H1 (cell line): ENCODE measurements around the gene SPOP.

Experiments used
- CEBPB ChIP-seq: IDR thresholded peaks from 2 replicates; pipeline ENCODE4 v1.6.1; 2012; ENCODE audit warnings: low read depth, low read length
- CREB1 ChIP-seq: IDR thresholded peaks from 2 replicates; pipeline ENCODE4 v1.6.1; 2012; ENCODE audit warnings: inconsistent platforms
- EP300 ChIP-seq, 2 experiments: IDR thresholded peaks; 1 replicate in 1 of 2; 2 replicates in 1 of 2; pipeline ENCODE4 v1.6.1; 2011 to 2012; ENCODE audit warnings: low read depth in 2 of 2, low read length in 2 of 2, mild to moderate bottlenecking in 2 of 2, borderline replicate concordance in 1 of 2, inconsistent platforms in 1 of 2, moderate library complexity in 1 of 2
- EZH2 ChIP-seq: fragments of 200-600 bp; sonication (generic); IDR thresholded peaks from 2 replicates; pipeline ENCODE4 v1.7.1; 2012; ENCODE audit warnings: low read depth, mild to moderate bottlenecking, moderate library complexity, low read length, inconsistent platforms; ENCODE audit not compliant: severe bottlenecking
- POLR2A ChIP-seq, 2 experiments: IDR thresholded peaks; 1 replicate in 1 of 2; 2 replicates in 1 of 2; pipeline ENCODE4 v1.6.1; 2011; ENCODE audit warnings: low read depth in 2 of 2, low read length in 2 of 2, mild to moderate bottlenecking in 2 of 2; ENCODE audit errors: control extremely low read depth in 1 of 2
- TAF1 ChIP-seq: IDR thresholded peaks from 2 replicates; pipeline ENCODE4 v1.6.1; 2011; ENCODE audit warnings: mild to moderate bottlenecking, low read depth, low read length
- TF ChIP-seq, protein P1 (sequence below), 3 experiments: IDR thresholded peaks; 1 replicate in 2 of 3; 2 replicates in 1 of 3; pipeline versions ENCODE4 v1.5.1 to v1.6.1; 2011; ENCODE audit warnings: low read length in 3 of 3, mild to moderate bottlenecking in 3 of 3, inconsistent platforms in 2 of 3, low read depth in 1 of 3, moderate library complexity in 1 of 3; ENCODE audit not compliant: insufficient read depth in 1 of 3; ENCODE audit errors: control extremely low read depth in 1 of 3
- TF ChIP-seq, protein P2 (sequence below): IDR thresholded peaks from 2 replicates; pipeline ENCODE4 v1.6.1; 2012; ENCODE audit warnings: inconsistent platforms

DNA sequence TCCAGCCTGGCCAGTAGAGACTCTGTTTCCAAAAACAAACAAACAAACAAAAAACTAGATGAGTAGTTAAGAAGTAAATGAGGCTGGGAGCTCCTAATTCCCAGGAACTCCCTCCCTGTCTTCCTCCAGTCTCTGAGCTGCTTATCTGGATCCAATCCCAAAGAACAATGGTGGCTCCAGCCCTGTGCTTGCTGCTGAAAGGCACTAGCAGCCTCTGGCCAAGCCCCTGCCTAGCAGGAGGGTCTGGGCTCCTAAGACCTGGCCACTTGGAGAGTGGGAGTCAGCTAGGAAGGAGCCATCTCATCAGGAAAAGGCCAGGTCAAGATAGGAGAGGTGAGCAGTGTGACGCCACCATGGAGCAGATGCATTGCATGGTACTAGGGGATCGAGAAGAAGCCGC lies 44.2 kb upstream of the SPOP start:
- TF ChIP-seq, protein P1, sequence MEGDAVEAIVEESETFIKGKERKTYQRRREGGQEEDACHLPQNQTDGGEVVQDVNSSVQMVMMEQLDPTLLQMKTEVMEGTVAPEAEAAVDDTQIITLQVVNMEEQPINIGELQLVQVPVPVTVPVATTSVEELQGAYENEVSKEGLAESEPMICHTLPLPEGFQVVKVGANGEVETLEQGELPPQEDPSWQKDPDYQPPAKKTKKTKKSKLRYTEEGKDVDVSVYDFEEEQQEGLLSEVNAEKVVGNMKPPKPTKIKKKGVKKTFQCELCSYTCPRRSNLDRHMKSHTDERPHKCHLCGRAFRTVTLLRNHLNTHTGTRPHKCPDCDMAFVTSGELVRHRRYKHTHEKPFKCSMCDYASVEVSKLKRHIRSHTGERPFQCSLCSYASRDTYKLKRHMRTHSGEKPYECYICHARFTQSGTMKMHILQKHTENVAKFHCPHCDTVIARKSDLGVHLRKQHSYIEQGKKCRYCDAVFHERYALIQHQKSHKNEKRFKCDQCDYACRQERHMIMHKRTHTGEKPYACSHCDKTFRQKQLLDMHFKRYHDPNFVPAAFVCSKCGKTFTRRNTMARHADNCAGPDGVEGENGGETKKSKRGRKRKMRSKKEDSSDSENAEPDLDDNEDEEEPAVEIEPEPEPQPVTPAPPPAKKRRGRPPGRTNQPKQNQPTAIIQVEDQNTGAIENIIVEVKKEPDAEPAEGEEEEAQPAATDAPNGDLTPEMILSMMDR (IDR thresholded peaks at IDR 0.05; ENCODE audit: control extremely low read depth in 1 of 3, insufficient read depth in 1 of 3, low read depth in 1 of 3, low read length in 3 of 3) = no peak
- TF ChIP-seq CEBPB (no peak), TAF1 (no peak), EZH2 (no peak), CREB1 (no peak), POLR2A (IDR thresholded peaks at IDR 0.05; ENCODE audit: control extremely low read depth in 1 of 2, low read depth in 2 of 2, low read length in 2 of 2) (no peak), EP300 (IDR thresholded peaks at IDR 0.05; ENCODE audit: borderline replicate concordance in 1 of 2, low read depth in 2 of 2, low read length in 2 of 2) (no peak)
- TF ChIP-seq, protein P2, sequence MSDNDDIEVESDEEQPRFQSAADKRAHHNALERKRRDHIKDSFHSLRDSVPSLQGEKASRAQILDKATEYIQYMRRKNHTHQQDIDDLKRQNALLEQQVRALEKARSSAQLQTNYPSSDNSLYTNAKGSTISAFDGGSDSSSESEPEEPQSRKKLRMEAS = no peak
